Astrocyte (in vitro differentiated cells and primary cell): ENCODE data around the gene ARPIN. TPM values are rescaled to one million over a fixed set of nuclear protein-coding genes. Genes with fewer than 3 reads are reported as not detected.

ENCODE experiments used
- DNase-seq: peaks from one replicate; pipeline ENCODE4 v3.0.0-alpha.2; 2010; ENCODE audit warnings: low read depth
- FAIRE-seq: peaks from 2 replicates; lab custom pipeline; 2011; peaks lifted over from hg19 to GRCh38; lab: Jason Lieb, UNC
- H2AFZ ChIP-seq: 2 replicates; pipeline ENCODE4 v1.6.0; 2012; ENCODE audit warnings: low read depth, low read length, inconsistent platforms
- H3K27ac ChIP-seq: 2 replicates; pipeline ENCODE4 v1.5.1; 2011; ENCODE audit warnings: low read depth, low read length, inconsistent platforms
- H3K27me3 ChIP-seq: 2 replicates; pipeline ENCODE4 v1.6.0; 2011; ENCODE audit warnings: low read length, inconsistent platforms; ENCODE audit not compliant: insufficient read depth
- H3K36me3 ChIP-seq: 2 replicates; pipeline ENCODE4 v1.5.1; 2011; ENCODE audit warnings: low read length, inconsistent platforms; ENCODE audit not compliant: insufficient read depth
- H3K4me1 ChIP-seq: 2 replicates; pipeline ENCODE4 v1.5.1; 2011; ENCODE audit warnings: low read length, inconsistent platforms; ENCODE audit not compliant: insufficient read depth
- H3K4me2 ChIP-seq: 2 replicates; pipeline ENCODE4 v1.6.0; 2012; ENCODE audit warnings: low read length, inconsistent platforms
- H3K4me3 ChIP-seq: 2 replicates; pipeline ENCODE4 v1.5.1; 2011; ENCODE audit warnings: low read depth, mild to moderate bottlenecking, low read length, inconsistent platforms; ENCODE audit not compliant: insufficient read depth
- H3K79me2 ChIP-seq: 2 replicates; pipeline ENCODE4 v1.6.0; 2012; ENCODE audit warnings: mild to moderate bottlenecking, low read length, inconsistent platforms; ENCODE audit not compliant: insufficient read depth
- H3K9ac ChIP-seq: 2 replicates; pipeline ENCODE4 v1.6.0; 2012; ENCODE audit warnings: mild to moderate bottlenecking, low read length, inconsistent platforms
- H3K9me3 ChIP-seq: 2 replicates; pipeline ENCODE4 v1.5.1; 2012; ENCODE audit warnings: low read depth, mild to moderate bottlenecking, low read length, inconsistent platforms; ENCODE audit not compliant: insufficient read depth
- H4K20me1 ChIP-seq: 2 replicates; pipeline ENCODE4 v1.6.0; 2012; ENCODE audit warnings: low read length, inconsistent platforms; ENCODE audit not compliant: insufficient read depth
- H3K27ac Mint-ChIP-seq: one replicate; pipeline ENCODE4 v1.8.0; 2021; ENCODE audit warnings: mild to moderate bottlenecking, mixed read lengths; ENCODE audit not compliant: unreplicated experiment
- H3K27me3 Mint-ChIP-seq: one replicate; pipeline ENCODE4 v1.8.0; 2021; ENCODE audit warnings: low read depth, mixed read lengths; ENCODE audit not compliant: unreplicated experiment
- H3K36me3 Mint-ChIP-seq: one replicate; pipeline ENCODE4 v1.8.0; 2021; ENCODE audit warnings: low read depth, mixed read lengths; ENCODE audit not compliant: unreplicated experiment
- H3K4me1 Mint-ChIP-seq: one replicate; pipeline ENCODE4 v1.8.0; 2021; ENCODE audit warnings: low read depth, mixed read lengths; ENCODE audit not compliant: unreplicated experiment
- H3K4me3 Mint-ChIP-seq: one replicate; pipeline ENCODE4 v1.8.0; 2021; ENCODE audit warnings: mild to moderate bottlenecking, moderate library complexity, mixed read lengths; ENCODE audit not compliant: unreplicated experiment
- H3K9me3 Mint-ChIP-seq: one replicate; pipeline ENCODE4 v1.8.0; 2021; ENCODE audit warnings: mild to moderate bottlenecking, mixed read lengths; ENCODE audit not compliant: unreplicated experiment
- EZH2 ChIP-seq: IDR thresholded peaks from 2 replicates; pipeline ENCODE4 v1.6.1; 2012; ENCODE audit warnings: mild to moderate bottlenecking, low read length, inconsistent platforms; ENCODE audit not compliant: insufficient read depth
- total RNA-seq: library from RNA; stranded (reverse); gene quantifications from 2 replicates; pipeline ENCODE4 v1.2.1, GENCODE V29; 2021
- TF ChIP-seq, protein P1 (sequence below): IDR thresholded peaks from 2 replicates; pipeline ENCODE4 v1.5.1; 2011; ENCODE audit warnings: low read depth, mild to moderate bottlenecking, inconsistent platforms, low read length, moderate library complexity; ENCODE audit not compliant: insufficient read depth

The ARPIN gene
- total RNA-seq, 1 donor from 2014 or later, result 4.8 TPM

DNA sequence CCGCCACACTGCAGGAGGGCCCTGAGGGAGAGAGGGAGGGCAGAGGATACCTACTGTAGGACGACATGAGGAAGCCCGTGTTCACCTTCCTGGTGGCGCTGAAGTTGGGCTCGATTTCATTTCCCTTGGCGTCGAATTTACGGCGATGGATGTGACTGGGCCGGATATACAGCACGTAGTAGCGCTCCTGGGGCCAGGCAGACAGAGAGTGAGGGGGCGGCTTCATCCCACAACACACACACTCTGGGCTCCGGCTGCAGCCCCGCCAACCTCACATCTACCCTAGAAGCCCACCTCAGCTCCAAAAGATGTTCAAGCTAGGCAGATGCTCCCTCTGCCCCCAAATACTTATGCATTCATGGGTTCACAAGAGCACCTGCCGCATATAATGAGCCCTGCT lies 4.5 kb downstream of the ARPIN start:
- H3K4me1 ChIP-seq, result peaks cover 4% of the 10 kb centered on the region
- DNase-seq (no peak), FAIRE-seq (no peak)
- no peaks in the 10 kb centered on the region for H4K20me1 ChIP-seq
- TF ChIP-seq EZH2, result no peak
- TF ChIP-seq, protein P1, sequence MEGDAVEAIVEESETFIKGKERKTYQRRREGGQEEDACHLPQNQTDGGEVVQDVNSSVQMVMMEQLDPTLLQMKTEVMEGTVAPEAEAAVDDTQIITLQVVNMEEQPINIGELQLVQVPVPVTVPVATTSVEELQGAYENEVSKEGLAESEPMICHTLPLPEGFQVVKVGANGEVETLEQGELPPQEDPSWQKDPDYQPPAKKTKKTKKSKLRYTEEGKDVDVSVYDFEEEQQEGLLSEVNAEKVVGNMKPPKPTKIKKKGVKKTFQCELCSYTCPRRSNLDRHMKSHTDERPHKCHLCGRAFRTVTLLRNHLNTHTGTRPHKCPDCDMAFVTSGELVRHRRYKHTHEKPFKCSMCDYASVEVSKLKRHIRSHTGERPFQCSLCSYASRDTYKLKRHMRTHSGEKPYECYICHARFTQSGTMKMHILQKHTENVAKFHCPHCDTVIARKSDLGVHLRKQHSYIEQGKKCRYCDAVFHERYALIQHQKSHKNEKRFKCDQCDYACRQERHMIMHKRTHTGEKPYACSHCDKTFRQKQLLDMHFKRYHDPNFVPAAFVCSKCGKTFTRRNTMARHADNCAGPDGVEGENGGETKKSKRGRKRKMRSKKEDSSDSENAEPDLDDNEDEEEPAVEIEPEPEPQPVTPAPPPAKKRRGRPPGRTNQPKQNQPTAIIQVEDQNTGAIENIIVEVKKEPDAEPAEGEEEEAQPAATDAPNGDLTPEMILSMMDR, result no peak
- no peaks in the 10 kb centered on the region for H3K36me3 ChIP-seq
- H3K79me2 ChIP-seq, result no peaks in the 10 kb centered on the region
- peaks cover 9% of the 10 kb centered on the region for H3K27me3 Mint-ChIP-seq
- no peaks in the 10 kb centered on the region for H3K4me1 Mint-ChIP-seq
- no peak overlapping the region for H2AFZ ChIP-seq
- H3K9me3 Mint-ChIP-seq, result peaks cover 3% of the 10 kb centered on the region
- H3K4me2 ChIP-seq, result no peak overlapping the region
- no peak overlapping the region for H3K27ac ChIP-seq
- no peak overlapping the region for H3K9ac ChIP-seq
- H3K9me3 ChIP-seq, result no peaks in the 10 kb centered on the region
- H3K36me3 Mint-ChIP-seq, result peaks cover 11% of the 10 kb centered on the region
- no peaks in the 10 kb centered on the region for H3K27me3 ChIP-seq
- H3K4me3 Mint-ChIP-seq, result no peak overlapping the region
- no peak overlapping the region for H3K27ac Mint-ChIP-seq
- no peak overlapping the region for H3K4me3 ChIP-seq

DNA sequence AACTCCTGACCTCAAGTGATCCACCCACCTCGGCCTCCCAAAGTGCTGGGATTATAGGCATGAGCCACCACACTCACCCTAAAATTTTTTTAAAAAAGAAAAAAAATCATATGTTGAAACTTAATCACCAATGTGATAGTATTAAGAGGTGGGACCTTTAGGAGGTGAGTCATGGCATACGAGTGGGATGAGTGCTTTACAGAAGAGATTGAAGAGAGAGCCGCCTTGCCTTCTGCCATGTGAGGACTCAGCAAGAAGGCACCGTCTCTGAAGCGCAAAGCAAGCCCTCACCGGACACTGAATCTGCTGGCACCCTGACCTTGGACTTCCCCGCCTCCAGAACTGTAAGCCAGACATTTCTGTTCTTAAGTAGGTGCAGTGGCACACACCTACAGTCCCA lies 5.5 kb downstream of the ARPIN start:
- H3K4me2 ChIP-seq, result no peak overlapping the region
- no peak overlapping the region for H3K4me3 ChIP-seq
- H4K20me1 ChIP-seq, result no peaks in the 10 kb centered on the region
- no peaks in the 10 kb centered on the region for H3K79me2 ChIP-seq
- no peak overlapping the region for H2AFZ ChIP-seq
- Mint-ChIP-seq H3K4me1 (no peaks in the 10 kb centered on the region), H3K4me3 (no peak overlapping the region), H3K27ac (no peak overlapping the region), H3K9me3 (peaks cover 3% of the 10 kb centered on the region), H3K36me3 (peaks cover 14% of the 10 kb centered on the region), H3K27me3 (peaks cover 9% of the 10 kb centered on the region)
- H3K36me3 ChIP-seq, result no peaks in the 10 kb centered on the region
- no peak overlapping the region for H3K9ac ChIP-seq
- DNase-seq (no peak), FAIRE-seq (no peak)
- peaks cover 4% of the 10 kb centered on the region for H3K4me1 ChIP-seq
- no peak overlapping the region for H3K27ac ChIP-seq
- TF ChIP-seq, protein P1, result no peak
- TF ChIP-seq EZH2, result no peak
- H3K27me3 ChIP-seq, result no peaks in the 10 kb centered on the region
- no peaks in the 10 kb centered on the region for H3K9me3 ChIP-seq

DNA sequence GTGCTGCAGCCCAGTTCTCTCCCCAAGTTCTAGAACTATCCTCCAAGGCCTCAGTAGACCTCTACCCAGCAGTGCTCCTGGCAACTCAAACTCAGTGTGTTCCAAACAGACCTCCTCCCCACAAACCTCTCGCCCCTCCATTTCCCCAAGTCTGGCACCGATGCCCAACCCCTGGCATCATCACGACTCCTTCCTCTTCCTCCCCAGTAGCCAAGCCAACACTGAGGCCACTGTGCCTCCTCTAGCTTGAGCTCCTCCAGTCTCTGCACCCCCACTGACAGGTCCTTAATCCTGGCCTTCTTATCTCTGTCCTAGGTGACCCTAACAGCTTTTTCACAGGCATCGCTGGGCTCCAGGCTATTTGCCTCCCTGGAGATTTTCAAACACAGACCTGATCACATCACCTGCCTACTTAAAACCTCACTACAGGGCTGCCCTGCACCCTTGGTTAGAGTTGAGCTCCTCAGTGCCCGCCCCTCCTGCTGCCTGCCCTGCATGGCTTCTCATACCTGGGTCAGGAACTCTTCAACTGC lies 6.8 kb downstream of the ARPIN start:
- no peak overlapping the region for H3K4me3 Mint-ChIP-seq
- no peak for FAIRE-seq
- TF ChIP-seq, protein P1, result no peak
- no peak for TF ChIP-seq EZH2

More for the DNA sequence above, 6.8 kb downstream of the ARPIN start:
- peaks cover 2% of the 10 kb centered on the region for H3K36me3 ChIP-seq
- H3K4me3 ChIP-seq, result no peak overlapping the region
- Mint-ChIP-seq H3K9me3 (peaks cover 3% of the 10 kb centered on the region), H3K27me3 (peaks cover 9% of the 10 kb centered on the region), H3K27ac (no peak overlapping the region), H3K4me1 (no peaks in the 10 kb centered on the region), H3K36me3 (peaks cover 16% of the 10 kb centered on the region)
- H4K20me1 ChIP-seq, result no peaks in the 10 kb centered on the region
- DNase-seq, result no peak
- no peaks in the 10 kb centered on the region for H3K79me2 ChIP-seq
- no peak overlapping the region for H3K27ac ChIP-seq
- no peak overlapping the region for H3K9ac ChIP-seq
- no peaks in the 10 kb centered on the region for H3K27me3 ChIP-seq
- H3K9me3 ChIP-seq, result no peaks in the 10 kb centered on the region
- no peaks in the 10 kb centered on the region for H3K4me1 ChIP-seq
- no peak overlapping the region for H3K4me2 ChIP-seq
- H2AFZ ChIP-seq, result no peak overlapping the region
